Nephron (organoid): ENCODE data around the gene SH3GLB2.
"Not testable (repeated sequence)": the region's sequence is repeated elsewhere in the genome, so short reads cannot be mapped to it uniquely, and the experiment has no call there.

Experiments
- H3K27ac Mint-ChIP-seq, 3 experiments: 2 replicates each; pipeline ENCODE4 v1.8.0; 2020; ENCODE audit warnings: mixed read lengths in 3 of 3, mild to moderate bottlenecking in 2 of 3, moderate library complexity in 1 of 3
- H3K27me3 Mint-ChIP-seq: 2 replicates; pipeline ENCODE4 v1.8.0; 2021; ENCODE audit warnings: low read depth, mild to moderate bottlenecking, moderate library complexity, mixed read lengths
- H3K36me3 Mint-ChIP-seq: 2 replicates; pipeline ENCODE4 v1.8.0; 2020; ENCODE audit warnings: low read depth, mixed read lengths
- H3K4me1 Mint-ChIP-seq: 2 replicates; pipeline ENCODE4 v1.8.0; 2020; ENCODE audit warnings: mixed read lengths
- H3K4me3 Mint-ChIP-seq, 3 experiments: 2 replicates each; pipeline ENCODE4 v1.8.0; 2020; ENCODE audit warnings: mild to moderate bottlenecking in 3 of 3, mixed read lengths in 3 of 3, moderate library complexity in 2 of 3
- H3K9me3 Mint-ChIP-seq: 2 replicates; pipeline ENCODE4 v1.8.0; 2020; ENCODE audit warnings: mixed read lengths
- CTCF ChIP-seq, 3 experiments: fragments of 200-600 bp; sonication (generic); IDR thresholded peaks; one replicate each; pipeline ENCODE4 v1.5.0; 2021; ENCODE audit warnings: antibody characterized with exemption in 3 of 3; ENCODE audit not compliant: unreplicated experiment in 3 of 3

Gene SH3GLB2

GRCh38 chr9:128979111-128979510 lies 49.0 kb downstream of the SH3GLB2 start:
- Mint-ChIP-seq H3K27ac (no peak overlapping the region), H3K36me3 (peaks cover 72% of the 10 kb centered on the region), H3K27me3 (no peaks in the 10 kb centered on the region), H3K9me3 (no peaks in the 10 kb centered on the region), H3K4me3 (no peak overlapping the region), H3K4me1 (no peaks in the 10 kb centered on the region)
- TF ChIP-seq CTCF (IDR thresholded peaks at IDR 0.05; ENCODE audit: unreplicated experiment in 3 of 3), result no peak

GRCh38 chr9:128972956-128973355 lies 55.2 kb downstream of the SH3GLB2 start:
- no peak overlapping the region for H3K27ac Mint-ChIP-seq
- no peak for TF ChIP-seq CTCF (IDR thresholded peaks at IDR 0.05; ENCODE audit: unreplicated experiment in 3 of 3)
- no peaks in the 10 kb centered on the region for H3K4me1 Mint-ChIP-seq
- H3K9me3 Mint-ChIP-seq, result no peaks in the 10 kb centered on the region
- peaks cover 65% of the 10 kb centered on the region for H3K36me3 Mint-ChIP-seq
- no peaks in the 10 kb centered on the region for H3K27me3 Mint-ChIP-seq
- H3K4me3 Mint-ChIP-seq, result no peak overlapping the region

GRCh38 chr9:128969491-128969890 lies 58.6 kb downstream of the SH3GLB2 start:
- no peaks in the 10 kb centered on the region for H3K9me3 Mint-ChIP-seq
- no peaks in the 10 kb centered on the region for H3K27me3 Mint-ChIP-seq
- peaks cover 51% of the 10 kb centered on the region for H3K36me3 Mint-ChIP-seq

GRCh38 chr9:128961403-128961802 lies 66.7 kb downstream of the SH3GLB2 start:
- H3K27me3 Mint-ChIP-seq, H3K9me3 Mint-ChIP-seq, H3K4me1 Mint-ChIP-seq, H3K4me3 Mint-ChIP-seq, H3K27ac Mint-ChIP-seq: not testable (repeated sequence)
- peaks cover 48% of the 10 kb centered on the region for H3K36me3 Mint-ChIP-seq

More at GRCh38 chr9:128969491-128969890, 58.6 kb downstream of the SH3GLB2 start:
- no peak for TF ChIP-seq CTCF (IDR thresholded peaks at IDR 0.05; ENCODE audit: unreplicated experiment in 3 of 3)
- Mint-ChIP-seq H3K4me1 (no peaks in the 10 kb centered on the region), H3K4me3 (no peak overlapping the region), H3K27ac (no peak overlapping the region)
